Naive thymus-derived CD8-positive, alpha-beta T cell (primary cell): ENCODE data around the gene RGPD3. TPM values are rescaled to one million over a fixed set of nuclear protein-coding genes. Genes with fewer than 3 reads are reported as not detected.
A peak's percentile ranks its signal among the peaks of the same experiment; 100 is the strongest.
"Not testable (repeated sequence)": the region's sequence is repeated elsewhere in the genome, so short reads cannot be mapped to it uniquely, and the experiment has no call there.

Source experiments
- ATAC-seq, 2 donors: fragments of 150-1000 bp; cut with Tn5 transposase in 1 of 2; sonication (Bioruptor Pico), chemical (Tn5 transposase) in 1 of 2; 1 replicate in 1 of 2; 2 replicates in 1 of 2; pipeline ENCODE4 v1.10.0; 2021; ENCODE audit warnings: mild to moderate bottlenecking in 2 of 2, moderate library complexity in 2 of 2
- POLR2A ChIA-PET: fragments of 350-600 bp; sonication (Branson Sonifier 250); formaldehyde crosslinking; loops from one replicate; lab custom pipeline; 2021; ENCODE audit warnings: antibody characterized with exemption; lab: Charles Lee
- DNase-seq, 10 donors: peaks; one replicate each; pipeline versions ENCODE4 v3.0.0 to v3.0.0-alpha.2; 2020 to 2022
- H3K27ac Mint-ChIP-seq, 10 donors: one replicate each; pipeline ENCODE4 v1.8.0; 2020 to 2022; ENCODE audit warnings: mild to moderate bottlenecking in 10 of 10, mixed read lengths in 10 of 10, moderate library complexity in 4 of 10, inconsistent platforms in 1 of 10
- H3K27me3 Mint-ChIP-seq, 5 donors: one replicate each; pipeline ENCODE4 v1.8.0; 2021 to 2022; ENCODE audit warnings: mixed read lengths in 5 of 5
- H3K36me3 Mint-ChIP-seq, 3 donors: one replicate each; pipeline ENCODE4 v1.8.0; 2020 to 2022; ENCODE audit warnings: mixed read lengths in 3 of 3, mild to moderate bottlenecking in 2 of 3, inconsistent platforms in 1 of 3
- H3K4me1 Mint-ChIP-seq, 4 donors: one replicate each; pipeline ENCODE4 v1.8.0; 2021 to 2022; ENCODE audit warnings: mixed read lengths in 4 of 4
- H3K4me3 Mint-ChIP-seq, 10 donors: one replicate each; pipeline ENCODE4 v1.8.0; 2020 to 2022; ENCODE audit warnings: mild to moderate bottlenecking in 10 of 10, mixed read lengths in 10 of 10, moderate library complexity in 6 of 10, inconsistent platforms in 1 of 10
- H3K9me3 Mint-ChIP-seq, 9 donors: one replicate each; pipeline ENCODE4 v1.8.0; 2020 to 2022; ENCODE audit warnings: mixed read lengths in 9 of 9, mild to moderate bottlenecking in 3 of 9, inconsistent platforms in 1 of 9, moderate library complexity in 1 of 9
- polyA plus RNA-seq, 3 donors: library from polyadenylated mRNA; unstranded; fragments of 300-500 nt; fragmentation: Illumina TruSeq; gene quantifications; one replicate each; pipeline ENCODE4 v1.2.3, GENCODE V29; 2021
- total RNA-seq, 8 experiments: library from RNA in 2 of 8; stranded (reverse) in 2 of 8; gene quantifications; one replicate each; pipeline ENCODE4 v1.2.3 and lab custom pipeline; 2021 to 2026

Gene RGPD3
- total RNA-seq (under 1 TPM in 1 of 2 experiments, not detected in 1; 0.16 TPM), polyA plus RNA-seq (under 1 TPM; 0.06 to 0.17 (median 0.06) TPM), total RNA-seq (lab: John Stamatoyannopoulos, UW) (0.49 to 1.5 (median 1.0) reads per million in 6 experiments)

DNA sequence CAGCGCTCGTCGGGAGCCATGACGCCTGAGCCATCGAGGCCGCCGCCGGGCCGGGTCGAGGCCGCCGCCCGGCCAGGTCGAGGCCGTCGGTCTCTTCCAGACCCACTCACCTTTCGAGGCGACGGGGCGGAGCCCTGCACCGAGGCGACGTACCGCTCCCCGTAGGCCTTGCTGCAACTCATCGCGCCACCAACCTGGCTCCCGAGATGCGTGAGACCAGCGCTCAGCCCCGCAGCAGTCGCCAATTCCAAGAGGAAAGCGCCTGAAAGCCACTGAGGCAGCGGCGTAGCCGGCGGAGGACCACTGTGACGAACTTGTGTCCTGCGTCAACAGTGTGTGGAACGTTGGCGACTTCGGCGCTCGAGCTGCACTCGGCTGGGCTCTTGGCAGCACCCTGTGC lies at the start of gene RGPD3:
Gene RGPD3, minus strand, starts transcription at position 307 of the 400 bp plus-strand sequence. Its CDS starts 125 bp downstream, at position 182.
- H3K36me3 Mint-ChIP-seq, POLR2A ChIA-PET, H3K27me3 Mint-ChIP-seq, H3K4me1 Mint-ChIP-seq, H3K27ac Mint-ChIP-seq, H3K4me3 Mint-ChIP-seq, H3K9me3 Mint-ChIP-seq, ATAC-seq: not testable (repeated sequence)
- DNase-seq = peak in 1 of 10 donors; percentile 58

DNA sequence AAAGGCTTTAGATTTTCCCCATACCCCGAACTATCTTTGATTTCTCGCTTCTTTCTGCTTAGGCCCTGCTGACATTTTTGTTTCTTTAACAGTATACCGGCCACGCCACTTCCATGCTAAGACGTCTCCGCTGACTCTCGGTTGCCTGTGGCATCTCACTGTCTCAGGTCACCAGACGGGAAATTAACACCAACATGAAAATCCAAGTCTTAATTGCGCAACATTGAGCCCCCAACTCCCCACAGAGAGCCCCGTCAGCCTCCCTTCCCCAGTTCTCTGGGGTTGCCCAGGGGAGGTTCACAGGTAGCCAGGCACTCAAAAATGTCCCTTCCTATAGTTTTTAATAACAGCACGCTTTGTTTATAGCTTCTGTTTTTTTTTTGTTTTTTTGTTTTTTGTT lies 49.1 kb upstream of the RGPD3 start:
- Mint-ChIP-seq H3K4me1 (peaks cover 3 to 5% (median 4%) of the 10 kb centered on the region in 4 donors), H3K4me3 (no peak overlapping the region), H3K36me3 (no peaks in the 10 kb centered on the region), H3K27ac (no peak overlapping the region), H3K27me3 (peaks cover 0 to 4% (median 0%) of the 10 kb centered on the region in 5 donors), H3K9me3 (no peaks in the 10 kb centered on the region)
- ATAC-seq (no peak), DNase-seq (no peak)
- POLR2A ChIA-PET = no interaction called here

DNA sequence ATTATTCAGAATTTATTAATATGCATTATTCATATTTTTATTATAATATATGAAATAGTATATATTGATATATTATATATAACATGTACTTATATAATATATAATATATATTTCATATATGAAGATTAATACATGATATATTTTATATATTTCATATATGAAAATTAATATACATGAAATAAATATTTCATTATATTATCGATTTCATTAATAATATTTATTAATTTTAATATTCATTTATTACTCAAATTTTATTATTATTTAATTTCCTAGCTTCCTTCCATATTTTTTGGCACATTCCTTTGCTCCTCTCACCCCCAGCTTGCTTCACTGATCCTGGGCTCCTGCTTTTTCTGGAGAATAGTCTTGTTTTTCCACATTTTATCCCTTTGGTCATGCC lies 48.7 kb upstream of the RGPD3 start:
- H3K9me3 Mint-ChIP-seq = no peaks in the 10 kb centered on the region
- POLR2A ChIA-PET = no interaction called here

DNA sequence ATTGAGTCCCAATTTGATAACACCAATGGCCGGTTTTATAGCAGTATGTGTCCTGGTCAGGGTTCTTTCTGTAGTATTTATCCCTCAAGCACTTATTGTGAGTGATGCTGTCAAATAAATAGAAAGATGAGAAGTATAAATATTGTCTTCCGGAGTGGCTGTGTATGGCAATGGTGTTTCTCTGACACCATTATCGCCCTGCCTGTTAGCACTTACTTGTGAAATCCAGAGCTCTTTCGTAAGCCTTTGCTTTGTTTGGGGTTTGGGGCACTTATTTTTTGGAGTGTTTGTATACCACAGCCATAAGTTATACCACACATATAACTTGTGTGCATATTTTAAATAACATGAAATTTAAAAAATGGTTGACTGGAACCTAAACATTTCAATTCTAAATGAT lies 48.2 kb upstream of the RGPD3 start:
- Mint-ChIP-seq H3K9me3 (no peaks in the 10 kb centered on the region), H3K4me3 (no peak overlapping the region), H3K27ac (peak overlapping the region in 1 of 10 donors; percentile 41), H3K27me3 (peaks cover 0 to 4% (median 0%) of the 10 kb centered on the region in 5 donors), H3K4me1 (peaks cover 7 to 13% (median 11%) of the 10 kb centered on the region in 4 donors), H3K36me3 (no peaks in the 10 kb centered on the region)
- POLR2A ChIA-PET = no interaction called here
- DNase-seq = no peak
- ATAC-seq = no peak

More for the DNA sequence above, 48.7 kb upstream of the RGPD3 start:
- ATAC-seq = no peak
- peaks cover 7 to 10% (median 8%) of the 10 kb centered on the region in 4 donors for H3K4me1 Mint-ChIP-seq
- no peak overlapping the region for H3K4me3 Mint-ChIP-seq
- no peaks in the 10 kb centered on the region for H3K36me3 Mint-ChIP-seq
- no peak for DNase-seq
- no peak overlapping the region for H3K27ac Mint-ChIP-seq
- peaks cover 0 to 4% (median 0%) of the 10 kb centered on the region in 5 donors for H3K27me3 Mint-ChIP-seq

DNA sequence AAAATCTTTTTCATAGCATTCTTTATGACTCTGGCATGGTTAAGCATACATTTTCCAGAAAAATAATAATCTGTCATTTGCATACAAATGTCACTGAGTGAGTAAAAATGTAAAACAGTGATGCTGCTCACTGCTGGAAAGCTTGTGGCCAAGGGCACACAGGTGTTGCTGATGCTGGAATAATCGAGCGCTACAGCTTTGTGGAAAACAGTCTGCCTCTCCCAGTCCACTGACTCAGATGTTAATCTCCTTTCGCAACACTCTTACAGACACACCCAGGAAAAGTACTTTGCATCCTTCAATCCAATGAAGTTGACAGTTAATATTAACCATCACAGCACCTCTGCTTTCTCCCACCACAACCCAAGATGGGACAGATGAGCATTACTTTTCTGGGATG lies 46.6 kb upstream of the RGPD3 start:
- H3K4me3 Mint-ChIP-seq, DNase-seq, H3K27me3 Mint-ChIP-seq, H3K9me3 Mint-ChIP-seq, H3K36me3 Mint-ChIP-seq, POLR2A ChIA-PET, ATAC-seq: not testable (repeated sequence)
- Mint-ChIP-seq H3K27ac (peak overlapping the region in 3 of 10 donors; percentile 7 to 40 (median 7)), H3K4me1 (peaks cover 7 to 17% (median 15%) of the 10 kb centered on the region in 4 donors)

DNA sequence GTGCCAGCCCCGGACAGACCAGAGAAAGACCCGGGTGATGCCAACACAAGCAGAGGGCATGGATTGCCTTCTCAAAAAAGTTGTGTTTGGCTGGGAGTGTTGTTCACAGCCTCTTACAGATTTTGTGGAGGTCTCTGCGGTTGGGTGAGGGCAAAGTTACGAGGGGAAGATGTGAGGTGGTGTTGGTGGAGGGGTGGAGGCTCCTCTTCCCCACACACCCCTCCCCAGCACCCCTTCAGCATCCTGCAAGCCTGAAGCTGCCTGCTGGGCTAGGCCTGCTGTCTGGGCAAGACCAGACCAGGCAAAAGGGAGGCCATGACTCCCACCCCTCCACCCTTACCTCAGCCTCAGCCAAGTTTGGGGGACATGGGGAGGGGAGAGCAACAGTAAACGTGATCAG lies 45.2 kb upstream of the RGPD3 start:
- H3K27me3 Mint-ChIP-seq, H3K36me3 Mint-ChIP-seq, H3K9me3 Mint-ChIP-seq, H3K4me3 Mint-ChIP-seq: not testable (repeated sequence)
- POLR2A ChIA-PET = interaction anchor here (0.7 kb wide), 1 partner anchor 19 kb away, joined by 3 read pairs; no protein-coding TSS in a partner anchor
- Mint-ChIP-seq H3K27ac (peak overlapping the region in 5 of 10 donors; percentile 22 to 93 (median 63)), H3K4me1 (peaks cover 7 to 17% (median 15%) of the 10 kb centered on the region in 4 donors)
- DNase-seq (peak in 1 of 10 donors; percentile 24), ATAC-seq (peak; percentile 80 to 85)

DNA sequence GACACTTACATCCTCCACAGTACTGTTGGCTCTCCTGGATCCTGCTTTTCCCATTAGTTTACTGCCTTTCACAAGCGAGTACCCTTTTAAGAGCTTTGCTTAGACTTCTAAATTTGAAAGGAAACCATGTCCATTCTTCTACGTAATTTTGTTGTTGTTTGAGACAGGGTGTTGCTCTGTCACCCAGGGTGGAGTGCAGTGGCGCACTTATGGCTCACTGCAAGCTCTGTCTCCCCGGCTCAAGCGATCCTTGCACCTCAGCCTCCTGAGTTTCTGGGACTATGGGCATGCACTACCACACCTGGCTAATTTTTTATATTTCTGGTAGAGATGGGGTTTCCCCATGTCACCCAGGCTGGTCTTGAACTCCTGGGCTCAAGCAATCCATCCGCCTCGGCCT lies 43.7 kb upstream of the RGPD3 start:
- DNase-seq (peak in 2 of 10 donors; percentile 5 to 13), ATAC-seq (peak in 1 of 2 donors; percentile 41)
- peaks cover 3 to 21% (median 15%) of the 10 kb centered on the region in 4 donors for H3K4me1 Mint-ChIP-seq
- H3K36me3 Mint-ChIP-seq, H3K9me3 Mint-ChIP-seq, H3K27me3 Mint-ChIP-seq, POLR2A ChIA-PET: not testable (repeated sequence)
- H3K4me3 Mint-ChIP-seq = peak overlapping the region; percentile 53 to 80 (median 69)
- peak overlapping the region; percentile 47 to 95 (median 82) for H3K27ac Mint-ChIP-seq

DNA sequence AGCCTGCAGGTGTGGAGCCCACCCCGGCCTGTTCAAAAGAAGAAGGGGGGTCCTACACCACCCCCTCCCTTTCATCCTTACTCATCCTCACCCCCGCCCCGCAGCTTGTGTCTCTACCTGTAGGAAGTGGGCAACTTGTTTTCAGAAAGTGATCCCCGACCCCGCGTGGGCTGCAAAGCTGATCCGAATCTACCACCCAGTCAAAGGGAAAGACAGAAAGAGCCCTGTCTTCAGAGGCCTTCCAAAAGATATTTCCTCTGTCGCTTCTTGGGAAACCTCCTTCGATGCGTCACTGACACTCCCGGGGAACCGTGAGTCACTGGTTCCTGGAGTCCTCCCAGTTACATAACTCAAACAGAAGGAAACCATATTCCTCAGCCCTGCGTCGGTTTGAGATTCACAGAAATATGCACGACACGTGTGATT lies 43.3 kb upstream of the RGPD3 start:
- H3K27me3 Mint-ChIP-seq, H3K36me3 Mint-ChIP-seq, H3K9me3 Mint-ChIP-seq, POLR2A ChIA-PET: not testable (repeated sequence)
- peak in 4 of 10 donors; percentile 4 to 32 (median 29) for DNase-seq
- peak overlapping the region; percentile 53 to 80 (median 69) for H3K4me3 Mint-ChIP-seq
- peaks cover 5 to 25% (median 19%) of the 10 kb centered on the region in 4 donors for H3K4me1 Mint-ChIP-seq
- peak overlapping the region; percentile 47 to 95 (median 86) for H3K27ac Mint-ChIP-seq
- peak; percentile 52 to 67 for ATAC-seq

DNA sequence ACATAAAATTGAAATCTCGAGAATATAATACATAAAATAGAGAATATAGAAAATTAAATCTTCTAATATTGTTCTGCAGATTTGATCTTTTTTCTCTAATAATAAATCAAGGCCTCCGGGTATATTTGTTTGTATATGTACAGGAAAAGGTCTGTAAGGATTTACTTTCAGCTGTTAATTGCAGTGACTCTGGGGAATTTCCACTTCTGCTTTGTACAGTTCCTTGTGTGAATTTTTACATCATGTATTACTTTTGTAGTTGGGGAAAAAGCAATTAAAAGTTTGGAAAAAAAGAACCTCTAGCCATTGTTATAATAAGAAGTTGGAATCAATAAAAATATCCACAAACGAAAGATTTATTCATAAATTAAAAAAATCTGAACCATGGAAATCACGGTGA lies 42.6 kb upstream of the RGPD3 start:
- not testable (repeated sequence) for ATAC-seq
- Mint-ChIP-seq H3K4me1 (peaks cover 5 to 29% (median 22%) of the 10 kb centered on the region in 4 donors), H3K4me3 (peak overlapping the region in 6 of 10 donors; percentile 24 to 74 (median 56))

DNA sequence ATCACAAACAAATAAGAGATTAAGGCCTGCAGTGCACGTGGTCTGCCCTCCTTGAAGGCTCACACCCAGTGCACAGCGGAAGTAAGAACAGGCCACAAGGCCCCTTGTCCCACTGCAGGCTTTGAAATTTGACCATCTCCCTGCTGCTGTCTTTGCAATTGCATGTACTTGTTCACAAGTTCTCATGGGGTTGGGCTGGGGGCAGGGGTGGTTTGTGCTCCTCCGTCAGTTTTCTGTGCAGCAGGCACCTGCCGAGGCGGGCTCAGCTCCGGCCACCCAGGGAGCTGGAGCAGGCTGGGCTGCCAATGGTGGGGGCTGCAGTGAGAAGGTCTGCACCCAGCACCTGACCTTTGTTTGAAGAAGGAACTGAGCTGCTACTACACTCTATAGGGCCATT lies 41.2 kb upstream of the RGPD3 start:
- ATAC-seq, H3K27me3 Mint-ChIP-seq, DNase-seq, H3K4me3 Mint-ChIP-seq, H3K27ac Mint-ChIP-seq, H3K36me3 Mint-ChIP-seq, H3K9me3 Mint-ChIP-seq, POLR2A ChIA-PET: not testable (repeated sequence)
- peaks cover 4 to 30% (median 22%) of the 10 kb centered on the region in 4 donors for H3K4me1 Mint-ChIP-seq

More for the DNA sequence above, 42.6 kb upstream of the RGPD3 start:
- H3K9me3 Mint-ChIP-seq, H3K27me3 Mint-ChIP-seq, DNase-seq, POLR2A ChIA-PET, H3K36me3 Mint-ChIP-seq: not testable (repeated sequence)
- H3K27ac Mint-ChIP-seq = peak overlapping the region in 8 of 10 donors; percentile 20 to 93 (median 74)

DNA sequence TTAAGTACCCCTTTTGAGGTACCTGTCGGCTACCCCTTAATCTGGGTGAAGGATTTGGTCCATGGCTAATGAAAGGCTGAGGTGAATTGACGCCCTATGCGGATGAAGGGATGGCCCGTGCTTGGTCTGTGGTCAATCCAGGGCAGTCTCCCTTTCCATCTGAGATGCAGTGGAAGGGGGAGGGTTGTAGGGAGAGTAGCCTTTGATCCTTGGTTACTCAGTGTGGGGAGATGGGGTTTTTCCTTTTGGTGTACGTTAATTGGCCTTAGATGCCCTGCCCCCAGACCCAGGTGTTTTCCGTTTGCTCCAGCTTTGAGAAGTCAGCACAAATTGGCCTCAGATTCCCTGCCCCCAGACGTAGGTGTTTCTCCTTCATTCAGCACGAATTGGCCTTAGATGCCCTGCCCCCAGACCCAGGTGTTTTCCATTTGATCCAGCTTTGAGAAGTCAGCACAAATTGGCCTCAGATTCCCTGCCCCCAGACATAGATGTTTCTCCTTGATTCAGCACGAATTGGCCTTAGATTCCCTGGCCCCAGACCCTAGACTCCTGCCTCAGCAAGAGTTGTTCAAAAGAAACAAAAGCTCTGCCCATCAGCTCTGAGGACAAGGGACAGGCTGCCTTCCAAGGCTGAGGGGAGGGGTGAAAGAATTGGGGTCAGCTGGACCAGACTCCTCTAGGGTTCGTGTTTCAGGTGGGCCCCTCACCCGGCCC lies 40.6 kb upstream of the RGPD3 start:
- ATAC-seq, H3K36me3 Mint-ChIP-seq, DNase-seq, H3K4me3 Mint-ChIP-seq, POLR2A ChIA-PET, H3K27me3 Mint-ChIP-seq, H3K9me3 Mint-ChIP-seq: not testable (repeated sequence)
- Mint-ChIP-seq H3K27ac (peak overlapping the region in 2 of 10 donors; percentile 20 to 32), H3K4me1 (peaks cover 4 to 30% (median 22%) of the 10 kb centered on the region in 4 donors)

DNA sequence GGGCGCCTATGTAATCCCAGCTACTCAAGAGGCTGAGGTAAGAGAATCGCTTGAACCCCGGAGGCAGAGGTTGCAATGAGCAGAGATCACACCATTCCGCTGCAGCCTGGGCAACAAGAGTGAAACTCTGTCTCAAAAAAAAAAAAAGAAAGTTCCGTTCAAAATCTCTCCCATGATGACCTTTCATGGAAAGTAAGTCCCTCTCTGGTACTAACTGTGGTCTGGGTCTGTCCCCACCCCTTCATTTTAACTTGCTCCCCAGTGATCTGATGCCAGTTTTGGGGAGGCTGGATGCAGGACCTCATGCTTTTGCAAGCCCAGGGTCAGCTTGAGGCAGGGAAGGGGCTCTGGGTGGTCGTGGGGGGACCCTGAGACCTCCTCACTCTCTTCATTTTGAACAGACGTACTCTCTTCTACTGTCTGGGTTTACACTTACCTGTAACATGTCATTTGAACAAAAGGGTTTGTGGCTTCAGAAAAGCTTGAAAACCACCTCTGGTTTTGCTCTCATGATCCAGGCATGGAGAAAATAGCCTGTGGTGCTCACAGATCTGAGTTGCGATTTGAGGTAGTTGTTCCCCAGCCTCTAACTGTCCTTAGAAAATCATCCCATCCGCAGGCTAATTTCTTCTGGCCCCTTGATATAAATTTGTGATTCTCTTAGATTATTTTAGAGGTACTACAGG lies 37.9 kb upstream of the RGPD3 start:
- H3K36me3 Mint-ChIP-seq, H3K9me3 Mint-ChIP-seq, H3K27me3 Mint-ChIP-seq, POLR2A ChIA-PET: not testable (repeated sequence)
- Mint-ChIP-seq H3K4me1 (peaks cover 2 to 18% (median 9%) of the 10 kb centered on the region in 4 donors), H3K4me3 (peak overlapping the region in 6 of 10 donors; percentile 10 to 44 (median 16)), H3K27ac (peak overlapping the region in 8 of 10 donors; percentile 29 to 85 (median 67))
- ATAC-seq (peak; percentile 50 to 74), DNase-seq (peak in 3 of 10 donors; percentile 13 to 38 (median 29))

DNA sequence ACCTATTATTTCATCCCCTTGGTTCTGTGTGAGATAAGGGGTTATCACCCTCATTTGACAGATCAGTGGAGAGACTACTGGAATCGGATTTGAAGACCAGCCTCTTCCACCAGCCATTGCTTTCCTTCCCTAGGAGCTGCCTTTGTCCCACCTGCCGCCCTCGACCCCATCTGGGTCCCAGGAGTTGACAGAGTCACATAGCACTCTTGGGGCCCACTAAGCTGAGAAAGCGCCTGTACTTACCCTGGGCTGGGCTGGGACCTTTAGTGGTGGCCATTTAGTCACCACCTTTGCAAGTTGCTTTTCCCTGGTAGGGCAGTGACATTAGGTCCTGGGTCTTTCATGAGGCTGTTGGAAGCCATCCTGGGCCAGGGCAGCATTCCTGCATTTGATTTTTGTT lies 36.6 kb upstream of the RGPD3 start:
- H3K4me1 Mint-ChIP-seq = peaks cover 2 to 12% (median 7%) of the 10 kb centered on the region in 4 donors
- H3K36me3 Mint-ChIP-seq, H3K4me3 Mint-ChIP-seq, H3K27me3 Mint-ChIP-seq, H3K9me3 Mint-ChIP-seq, DNase-seq, POLR2A ChIA-PET, H3K27ac Mint-ChIP-seq, ATAC-seq: not testable (repeated sequence)
